Glutamatergic neuron (in vitro differentiated cells): ENCODE results near the gene GSKIP. TPM values are rescaled to one million over a fixed set of nuclear protein-coding genes. Genes with fewer than 3 reads are reported as not detected.

Experiments used
- DNase-seq: peaks from one replicate; pipeline ENCODE4 v3.0.0; 2022
- H3K27ac Mint-ChIP-seq: one replicate; pipeline ENCODE4 v1.8.0; 2020; ENCODE audit warnings: mild to moderate bottlenecking, mixed read lengths, inconsistent platforms; ENCODE audit not compliant: unreplicated experiment
- H3K27me3 Mint-ChIP-seq: one replicate; pipeline ENCODE4 v1.8.0; 2020; ENCODE audit warnings: mild to moderate bottlenecking, moderate library complexity, mixed read lengths, inconsistent platforms; ENCODE audit not compliant: unreplicated experiment
- H3K36me3 Mint-ChIP-seq: one replicate; pipeline ENCODE4 v1.8.0; 2020; ENCODE audit warnings: mild to moderate bottlenecking, mixed read lengths, inconsistent platforms; ENCODE audit not compliant: unreplicated experiment
- H3K4me1 Mint-ChIP-seq: one replicate; pipeline ENCODE4 v1.8.0; 2020; ENCODE audit warnings: mild to moderate bottlenecking, low read depth, mixed read lengths, inconsistent platforms; ENCODE audit not compliant: unreplicated experiment
- H3K4me3 Mint-ChIP-seq: one replicate; pipeline ENCODE4 v1.8.0; 2020; ENCODE audit warnings: mild to moderate bottlenecking, mixed read lengths, inconsistent platforms; ENCODE audit not compliant: unreplicated experiment
- H3K9me3 Mint-ChIP-seq: one replicate; pipeline ENCODE4 v1.8.0; 2020; ENCODE audit warnings: mild to moderate bottlenecking, moderate library complexity, mixed read lengths, inconsistent platforms; ENCODE audit not compliant: unreplicated experiment
- CTCF ChIP-seq: fragments of 200-600 bp; sonication (generic); IDR thresholded peaks from one replicate; pipeline ENCODE4 v1.5.0; 2021; ENCODE audit not compliant: partially characterized antibody, unreplicated experiment
- long read RNA-seq: library from polyadenylated mRNA; unstranded; transcript quantifications from one replicate; pipeline ENCODE4 v2.0.0, GENCODE V29; 2020; ENCODE audit not compliant: unreplicated experiment
- total RNA-seq: library from RNA; stranded (reverse); fragmentation: NEBNext Ultra II Directional; extraction: Animal tissue kit (Norgen Biotek cat#: 25700); gene quantifications from one replicate; pipeline ENCODE4 v1.2.1, GENCODE V29; 2021; ENCODE audit not compliant: unreplicated experiment

Gene GSKIP
- 24.8 TPM for total RNA-seq
- long read RNA-seq, transcript GSKIP-205 (4 exons, 2,218 nt) = major isoform, 14 of 19 reads
- long read RNA-seq, partial matches to known transcripts = 4 of 19 reads
- long read RNA-seq, other reads (novel, unspliced or antisense) = 0 of 19 reads

- Mint-ChIP-seq H3K36me3 (no peaks in the 10 kb centered on the region), H3K9me3 (peaks cover 5% of the 10 kb centered on the region), H3K27me3 (peaks cover 5% of the 10 kb centered on the region), H3K4me1 (peaks cover 18% of the 10 kb centered on the region), H3K27ac (peak within 1 kb of the TSS; percentile 84), H3K4me3 (peak within 1 kb of the TSS; percentile 94)
- no peak for TF ChIP-seq CTCF
- DNase-seq = peak; percentile 98
Measured at GRCh38 chr14:96362965-96363750, at the start of gene GSKIP, which contains the start of gene ATG2B. Gene GSKIP (plus strand): TSS chr14:96363526. CDS start chr14:96382248, 18,722 bp downstream. Gene ATG2B (minus strand): TSS chr14:96363341. CDS start chr14:96362976, 365 bp downstream.

- Mint-ChIP-seq H3K27me3 (no peaks in the 10 kb centered on the region), H3K27ac (no peak overlapping the region), H3K4me1 (no peaks in the 10 kb centered on the region), H3K36me3 (no peaks in the 10 kb centered on the region), H3K9me3 (no peaks in the 10 kb centered on the region), H3K4me3 (no peak overlapping the region)
- TF ChIP-seq CTCF = no peak
- DNase-seq = no peak
Measured at GRCh38 chr14:96316087-96316486, 47.2 kb upstream of the GSKIP start.

GRCh38 chr14:96318836-96319235, 44.5 kb upstream of the GSKIP start:
- no peak for TF ChIP-seq CTCF

GRCh38 chr14:96320605-96321004, 42.7 kb upstream of the GSKIP start:
- H3K27me3 Mint-ChIP-seq = no peaks in the 10 kb centered on the region
- no peak overlapping the region for H3K27ac Mint-ChIP-seq
- H3K9me3 Mint-ChIP-seq = no peaks in the 10 kb centered on the region
- no peak overlapping the region for H3K4me3 Mint-ChIP-seq
- no peaks in the 10 kb centered on the region for H3K36me3 Mint-ChIP-seq
- H3K4me1 Mint-ChIP-seq = no peaks in the 10 kb centered on the region
- no peak for TF ChIP-seq CTCF
- no peak for DNase-seq

More at GRCh38 chr14:96318836-96319235, 44.5 kb upstream of the GSKIP start:
- H3K27me3 Mint-ChIP-seq = no peaks in the 10 kb centered on the region
- no peak overlapping the region for H3K27ac Mint-ChIP-seq
- H3K36me3 Mint-ChIP-seq = no peaks in the 10 kb centered on the region
- H3K9me3 Mint-ChIP-seq = no peaks in the 10 kb centered on the region
- H3K4me1 Mint-ChIP-seq = no peaks in the 10 kb centered on the region
- peak overlapping the region; percentile 14 for H3K4me3 Mint-ChIP-seq
- DNase-seq = no peak

- no peak for TF ChIP-seq CTCF
- H3K4me1 Mint-ChIP-seq = no peaks in the 10 kb centered on the region
- no peak for DNase-seq
- no peaks in the 10 kb centered on the region for H3K36me3 Mint-ChIP-seq
- no peak overlapping the region for H3K27ac Mint-ChIP-seq
- no peaks in the 10 kb centered on the region for H3K27me3 Mint-ChIP-seq
- H3K9me3 Mint-ChIP-seq = no peaks in the 10 kb centered on the region
- no peak overlapping the region for H3K4me3 Mint-ChIP-seq
Measured at GRCh38 chr14:96324219-96324618, 39.1 kb upstream of the GSKIP start.
